GM11168 (cell line): ENCODE data around the gene DPH3.

Experiments used
- in situ Hi-C: fragments of 300-500 bp; cut with MboI; formaldehyde crosslinking; loops from one replicate; pipeline ENCODE4 v1.12.0; 2022; ENCODE audit warnings: low sequenced_read_pairs; ENCODE audit not compliant: unreplicated experiment

Gene DPH3

GRCh38 chr3:16240229-16241023, 24.3 kb downstream of the DPH3 start:
- in situ Hi-C loops = no loop called here

GRCh38 chr3:16239780-16240179, 25.0 kb downstream of the DPH3 start:
- in situ Hi-C loops = no loop called here

GRCh38 chr3:16239086-16239770, 25.5 kb downstream of the DPH3 start:
- in situ Hi-C loops = no loop called here

DNA sequence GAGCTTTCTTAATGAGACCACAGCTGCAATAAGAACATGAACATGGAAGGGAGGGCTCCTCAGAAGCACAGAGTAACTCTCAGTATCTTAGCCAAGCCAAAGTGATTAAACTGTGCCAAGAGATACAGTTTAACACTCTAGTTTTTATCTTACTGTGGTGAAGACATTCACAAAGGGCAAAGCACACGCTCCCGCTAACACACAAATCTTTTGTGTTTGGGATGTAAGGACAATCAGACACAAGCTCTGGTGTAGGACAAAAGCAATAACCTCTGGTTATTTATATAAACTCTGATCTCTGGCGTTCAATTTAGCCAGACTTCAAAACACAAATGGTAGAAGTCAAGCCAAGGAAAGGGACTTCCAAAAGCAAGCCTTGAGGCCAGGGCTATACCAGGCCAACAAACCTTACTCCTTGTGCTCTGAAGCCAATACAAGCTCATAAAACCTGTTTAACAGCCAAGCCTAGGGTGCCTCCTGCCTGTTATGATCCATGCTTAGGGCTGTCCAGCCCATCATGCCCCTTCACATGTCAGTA, 27.8 kb downstream of the DPH3 start:
- in situ Hi-C loops = no loop called here

GRCh38 chr3:16236030-16236639, 28.6 kb downstream of the DPH3 start:
- in situ Hi-C loops = no loop called here

DNA sequence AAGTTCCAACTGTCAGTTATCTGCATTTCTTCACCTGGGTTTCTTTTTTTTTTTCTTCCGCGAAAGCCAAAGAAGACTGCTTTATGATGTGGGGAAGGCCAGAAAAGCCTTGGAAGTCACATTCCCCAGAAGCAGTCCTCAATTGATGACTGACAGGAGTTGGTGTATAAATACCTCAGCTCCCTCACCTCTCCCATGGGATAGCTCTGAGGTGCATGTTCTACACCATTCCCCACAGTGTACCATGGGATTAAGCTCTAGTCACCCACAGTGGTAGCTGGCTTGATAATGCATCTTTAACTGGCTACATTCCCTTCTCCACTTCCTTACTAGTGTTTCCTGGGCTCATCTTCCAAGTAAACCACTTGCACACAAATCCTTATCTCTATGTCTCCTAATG, 30.5 kb downstream of the DPH3 start:
- in situ Hi-C loops = no loop called here

- in situ Hi-C loops = no loop called here
Measured at GRCh38 chr3:16233806-16234205, 30.9 kb downstream of the DPH3 start.

DNA sequence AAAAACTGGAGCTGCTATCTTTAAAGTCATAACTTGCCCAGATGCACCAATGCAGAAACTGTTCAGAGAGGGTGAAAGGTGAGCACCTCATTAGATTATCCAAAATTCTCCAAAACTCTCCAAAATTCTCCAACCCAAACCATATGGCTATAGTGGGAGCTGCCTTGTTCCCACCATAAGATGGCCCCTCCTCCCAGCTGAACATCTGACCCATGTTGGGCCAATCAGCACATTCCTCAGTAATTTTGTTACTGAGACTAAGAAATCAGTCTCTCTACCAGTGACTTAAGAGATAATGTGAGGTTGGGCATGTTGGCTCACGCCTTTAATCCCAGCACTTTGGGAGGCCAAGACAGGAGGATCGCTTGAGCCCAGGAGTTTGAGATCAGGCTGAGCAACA, 32.8 kb downstream of the DPH3 start:
- in situ Hi-C loops = no loop called here

GRCh38 chr3:16229681-16230080, 35.1 kb downstream of the DPH3 start:
- in situ Hi-C loops = no loop called here

DNA sequence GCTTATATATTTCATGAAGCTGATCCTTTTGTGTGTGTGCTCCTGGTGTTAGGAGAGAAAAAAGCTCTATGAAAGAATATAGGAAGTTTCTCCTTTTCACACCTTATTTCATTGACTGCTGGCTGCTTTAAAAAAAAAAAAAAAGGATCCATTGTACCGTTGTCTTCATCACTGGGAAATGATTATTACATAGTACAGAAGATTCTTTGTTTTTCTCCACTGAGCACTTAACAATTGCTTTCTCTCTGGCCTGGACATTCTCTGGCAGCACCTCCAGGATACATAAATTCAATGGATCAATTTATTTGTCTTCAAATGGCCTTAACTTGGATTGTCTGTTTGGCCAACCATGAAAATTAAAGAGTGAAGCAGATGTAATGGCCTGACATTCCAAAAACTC, 37.2 kb downstream of the DPH3 start:
- in situ Hi-C loops = no loop called here

- in situ Hi-C loops = no loop called here
Measured at GRCh38 chr3:16224325-16224724, 40.4 kb downstream of the DPH3 start.

DNA sequence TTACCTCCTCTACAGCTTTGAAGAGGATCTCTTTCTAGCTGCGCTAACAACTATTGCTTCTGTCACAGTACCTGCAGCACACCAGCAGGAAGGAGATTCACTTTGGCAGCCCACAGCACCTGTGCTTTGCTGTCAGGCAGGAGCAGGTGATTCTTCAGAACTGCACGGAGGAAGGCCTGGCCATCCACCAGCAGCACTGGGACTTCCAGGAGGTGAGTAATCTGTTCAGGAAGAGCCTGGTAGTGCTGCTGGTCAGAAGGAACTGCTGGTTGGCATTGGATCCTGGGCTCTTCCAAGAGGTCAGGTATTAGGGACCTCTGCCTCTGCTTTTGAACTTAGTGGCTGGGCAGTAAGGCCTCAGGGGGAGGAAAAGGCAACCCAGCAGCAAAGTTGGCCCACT, 42.2 kb downstream of the DPH3 start:
- in situ Hi-C loops = no loop called here

DNA sequence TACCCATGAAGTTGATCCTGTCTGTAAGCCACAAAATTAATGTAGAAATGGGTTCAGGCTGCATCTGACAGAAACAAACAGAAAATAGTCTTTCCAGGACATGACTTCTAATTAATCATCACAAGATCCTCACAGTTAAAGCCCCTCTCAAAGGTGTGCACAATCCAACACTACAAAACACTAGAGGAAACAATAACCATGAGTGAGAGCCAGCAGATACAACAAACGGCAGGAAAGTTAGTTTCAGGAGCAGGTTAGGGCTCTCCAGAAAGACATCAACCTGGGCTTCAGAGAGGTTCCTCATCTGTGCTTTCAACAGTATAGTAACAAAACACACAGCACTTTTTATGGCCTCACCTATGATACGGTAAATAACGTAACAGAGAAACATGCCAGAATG, 42.8 kb downstream of the DPH3 start:
- in situ Hi-C loops = no loop called here

DNA sequence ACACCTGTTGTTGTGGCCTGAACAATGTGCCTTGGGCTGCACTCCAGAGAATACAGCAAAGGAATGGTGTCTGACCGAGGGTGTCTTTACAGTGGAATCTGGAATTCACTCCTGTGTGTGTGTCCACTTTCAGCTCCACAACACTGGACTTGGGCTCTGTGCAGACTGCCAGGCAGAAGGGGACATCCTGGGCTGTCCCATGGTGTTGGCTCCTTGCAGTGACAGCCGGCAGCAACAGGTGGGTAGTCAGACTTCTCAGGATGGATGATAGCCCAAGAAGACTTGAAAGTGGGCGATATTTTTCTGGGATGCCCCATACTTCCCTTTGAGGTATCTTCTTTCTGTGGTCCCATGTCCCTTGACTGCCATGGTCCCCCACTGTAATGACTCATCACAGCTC, 45.0 kb downstream of the DPH3 start:
- in situ Hi-C loops = no loop called here

DNA sequence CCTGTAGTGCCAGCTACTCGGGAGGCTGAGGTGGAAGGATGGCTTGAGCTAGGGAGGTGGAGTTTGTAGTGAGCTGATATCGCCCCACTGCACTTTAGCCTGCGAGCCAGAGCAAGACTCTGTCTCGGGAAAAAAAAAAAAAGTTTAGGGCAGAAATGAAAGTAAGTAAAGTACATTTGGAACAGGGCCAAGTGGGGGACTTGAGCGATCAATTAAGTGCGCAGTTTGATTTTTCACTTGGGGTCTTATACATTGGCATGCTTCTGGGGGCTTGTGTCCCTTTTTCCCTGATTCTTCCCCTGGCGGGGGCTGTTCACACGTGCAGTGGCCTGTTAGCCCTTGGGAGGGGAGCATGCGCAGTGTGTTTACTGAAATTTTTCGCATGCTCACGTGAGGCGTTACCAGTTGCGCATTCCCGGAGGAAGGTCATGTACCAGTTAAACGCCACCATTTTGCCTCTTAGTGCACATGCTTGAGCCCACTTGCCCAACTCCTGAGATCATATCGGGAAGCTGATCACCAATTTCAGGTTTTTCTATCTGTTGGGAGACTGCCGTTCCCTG, 48.3 kb downstream of the DPH3 start:
- in situ Hi-C loops = no loop called here

DNA sequence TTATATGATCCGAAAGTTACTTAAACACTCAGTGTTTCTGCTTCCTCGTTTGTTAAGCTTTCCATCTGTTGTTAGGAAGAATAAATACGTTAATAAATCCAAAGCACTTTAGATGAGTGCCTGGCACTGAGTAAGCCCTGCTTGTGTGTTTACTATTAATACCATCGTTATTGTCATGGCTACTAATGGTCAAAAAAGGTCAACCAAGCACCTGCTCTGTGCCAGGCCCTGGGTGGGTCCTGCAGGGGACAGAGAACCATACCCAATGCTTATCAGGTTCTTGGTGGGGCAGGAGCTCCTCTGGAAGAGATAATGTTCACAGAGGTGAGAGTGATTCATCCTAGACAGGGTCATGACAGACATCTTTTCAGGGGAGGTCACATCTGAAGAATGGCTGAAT, 50.4 kb downstream of the DPH3 start:
- in situ Hi-C loops = no loop called here

GRCh38 chr3:16211176-16211904, 53.4 kb downstream of the DPH3 start:
- in situ Hi-C loops = no loop called here
